H1 (cell line): ENCODE measurements around the gene SLC24A4. TPM values are rescaled to one million over a fixed set of nuclear protein-coding genes. Genes with fewer than 3 reads are reported as not detected.

Source experiments
- CTCF ChIA-PET: fragments of 300-600 bp; sonication (Branson Sonifier 250); formaldehyde crosslinking; loops from one replicate; lab custom pipeline; 2021; ENCODE audit not compliant: partially characterized antibody; lab: Charles Lee
- POLR2A ChIA-PET: fragments of 300-600 bp; sonication (Branson Sonifier 250); formaldehyde crosslinking; loops from one replicate; lab custom pipeline; 2021; ENCODE audit warnings: inconsistent platforms; ENCODE audit not compliant: partially characterized antibody; lab: Charles Lee
- DNase-seq, 2 experiments: peaks; one replicate each; pipeline versions ENCODE4 v3.0.0 to v3.0.0-alpha.2; 2010 to 2022; ENCODE audit warnings: low spot score in 2 of 2, low read depth in 1 of 2, mixed read lengths in 1 of 2
- FAIRE-seq: peaks from 2 replicates; lab custom pipeline; 2011; peaks lifted over from hg19 to GRCh38; lab: Jason Lieb, UNC
- H2AFZ ChIP-seq: 2 replicates; pipeline ENCODE4 v1.8.1; 2012; ENCODE audit warnings: low read length, inconsistent platforms
- H2AK5ac ChIP-seq: 2 replicates; pipeline ENCODE4 v1.6.1; 2013; ENCODE audit warnings: low read depth, low read length
- H2BK120ac ChIP-seq: replicated peaks from 2 replicates; pipeline ENCODE3; 2013; ENCODE audit warnings: low read depth, low read length, inconsistent platforms
- H2BK12ac ChIP-seq: 2 replicates; pipeline ENCODE4 v1.6.1; 2013; ENCODE audit warnings: low read depth, low read length
- H2BK15ac ChIP-seq: 2 replicates; pipeline ENCODE4 v1.6.1; 2013; ENCODE audit warnings: low read length
- H2BK20ac ChIP-seq: 2 replicates; pipeline ENCODE4 v1.6.1; 2013; ENCODE audit warnings: low read length
- H2BK5ac ChIP-seq: 2 replicates; pipeline ENCODE4 v1.6.1; 2013; ENCODE audit warnings: low read depth, low read length
- H3K14ac ChIP-seq: 2 replicates; pipeline ENCODE4 v1.6.1; 2013; ENCODE audit warnings: inconsistent platforms; ENCODE audit not compliant: insufficient read length
- H3K18ac ChIP-seq: 2 replicates; pipeline ENCODE4 v1.6.1; 2013; ENCODE audit warnings: low read length; ENCODE audit errors: extremely low read depth
- H3K23ac ChIP-seq: 2 replicates; pipeline ENCODE4 v1.6.1; 2013; ENCODE audit warnings: inconsistent platforms; ENCODE audit not compliant: insufficient read length
- H3K23me2 ChIP-seq: 2 replicates; pipeline ENCODE4 v1.6.1; 2013; ENCODE audit warnings: low read depth, low read length
- H3K27ac ChIP-seq: 2 replicates; pipeline ENCODE4 v1.6.1; 2011; ENCODE audit warnings: low read depth, low read length, inconsistent platforms
- H3K27me3 ChIP-seq, 4 experiments: replicated peaks in 1 of 4; 1 replicate in 1 of 4; 2 replicates in 3 of 4; pipeline versions ENCODE4 v1.6.1 to v1.8.1; 2011 to 2013; ENCODE audit warnings: low read length in 3 of 4, mild to moderate bottlenecking in 3 of 4, inconsistent platforms in 2 of 4, mixed read lengths in 2 of 4, moderate library complexity in 1 of 4; ENCODE audit not compliant: control insufficient read depth in 3 of 4, insufficient read depth in 3 of 4; ENCODE audit errors: extremely low read depth in 1 of 4
- H3K36me3 ChIP-seq, 4 experiments: 2 replicates each; pipeline versions ENCODE4 v1.6.1 to v1.8.1; 2011 to 2013; ENCODE audit warnings: mild to moderate bottlenecking in 4 of 4, low read length in 3 of 4, moderate library complexity in 2 of 4, control low read depth in 1 of 4, inconsistent platforms in 1 of 4; ENCODE audit not compliant: insufficient read depth in 4 of 4, control insufficient read depth in 2 of 4
- H3K4ac ChIP-seq: replicated peaks from 2 replicates; pipeline ENCODE3; 2013; ENCODE audit warnings: low read length, low read depth, mixed read lengths, inconsistent platforms; ENCODE audit not compliant: insufficient read length
- H3K4me1 ChIP-seq, 4 experiments: replicated peaks in 1 of 4; 1 replicate in 1 of 4; 2 replicates in 3 of 4; pipeline versions ENCODE4 v1.6.1 to v1.8.1; 2011 to 2013; ENCODE audit warnings: low read length in 3 of 4, inconsistent platforms in 2 of 4, mixed read lengths in 1 of 4; ENCODE audit not compliant: insufficient read depth in 4 of 4, control insufficient read depth in 3 of 4
- H3K4me2 ChIP-seq, 2 experiments: 2 replicates each; pipeline versions ENCODE4 v1.6.1 to v1.8.1; 2011 to 2013; ENCODE audit warnings: low read depth in 2 of 2, low read length in 2 of 2, control low read depth in 1 of 2, inconsistent platforms in 1 of 2, mild to moderate bottlenecking in 1 of 2; ENCODE audit not compliant: insufficient read depth in 1 of 2
- H3K4me3 ChIP-seq, 4 experiments: fragments of 200-600, 300-600 bp in 1 of 4; sonication (generic), shearing (Covaris generic), sonication (Bioruptor Twin) in 1 of 4; 2 replicates each; pipeline versions ENCODE4 v1.5.1 to v1.8.1; 2011 to 2016; ENCODE audit warnings: low read length in 4 of 4, low read depth in 3 of 4, control low read depth in 2 of 4, inconsistent platforms in 2 of 4, mild to moderate bottlenecking in 2 of 4, mixed read lengths in 1 of 4, moderate library complexity in 1 of 4; ENCODE audit not compliant: insufficient read depth in 2 of 4; ENCODE audit errors: extremely low read depth in 1 of 4
- H3K56ac ChIP-seq: replicated peaks from 2 replicates; pipeline ENCODE3; 2013; ENCODE audit warnings: low read depth, mild to moderate bottlenecking, mixed read lengths, low read length, inconsistent platforms; ENCODE audit not compliant: insufficient read length
- H3K79me1 ChIP-seq: 2 replicates; pipeline ENCODE4 v1.6.1; 2013; ENCODE audit warnings: low read depth, low read length, control low read depth
- H3K79me2 ChIP-seq, 2 experiments: 2 replicates each; pipeline versions ENCODE4 v1.6.1 to v1.8.1; 2012 to 2013; ENCODE audit warnings: low read length in 2 of 2, mild to moderate bottlenecking in 2 of 2, inconsistent platforms in 1 of 2; ENCODE audit not compliant: insufficient read depth in 2 of 2, control insufficient read depth in 1 of 2
- H3K9ac ChIP-seq, 4 experiments: replicated peaks in 1 of 4; 1 replicate in 1 of 4; 2 replicates in 3 of 4; pipeline versions ENCODE4 v1.6.1 to v1.8.1; 2011 to 2013; ENCODE audit warnings: low read depth in 3 of 4, low read length in 3 of 4, control low read depth in 2 of 4, mild to moderate bottlenecking in 2 of 4, moderate library complexity in 2 of 4, inconsistent platforms in 1 of 4; ENCODE audit errors: extremely low read depth in 1 of 4
- H3K9me3 ChIP-seq, 2 experiments: 2 replicates each; pipeline versions ENCODE4 v1.6.1 to v1.8.1; 2012 to 2013; ENCODE audit warnings: mild to moderate bottlenecking in 2 of 2, moderate library complexity in 2 of 2, control low read depth in 1 of 2, inconsistent platforms in 1 of 2, low read depth in 1 of 2, low read length in 1 of 2, mixed read lengths in 1 of 2; ENCODE audit not compliant: insufficient read depth in 2 of 2
- H4K20me1 ChIP-seq, 2 experiments: replicated peaks in 1 of 2; 2 replicates each; pipeline versions ENCODE3 to v1.8.1; 2011 to 2013; ENCODE audit warnings: inconsistent platforms in 2 of 2, low read length in 2 of 2, mild to moderate bottlenecking in 1 of 2; ENCODE audit not compliant: insufficient read depth in 2 of 2, control insufficient read depth in 1 of 2
- H4K5ac ChIP-seq: 2 replicates; pipeline ENCODE4 v1.6.1; 2013; ENCODE audit warnings: low read length, low read depth, mixed read lengths, inconsistent platforms; ENCODE audit not compliant: insufficient read length
- H4K8ac ChIP-seq: 2 replicates; pipeline ENCODE4 v1.8.0; 2013; ENCODE audit warnings: mild to moderate bottlenecking, moderate library complexity, low read length, inconsistent platforms; ENCODE audit not compliant: insufficient read depth; ENCODE audit errors: extremely low read depth
- H4K91ac ChIP-seq: replicated peaks from 2 replicates; pipeline ENCODE3; 2013; ENCODE audit warnings: low read length, mixed read lengths, inconsistent platforms; ENCODE audit not compliant: insufficient read length
- ASH2L ChIP-seq: fragments of 200-600, 300-600 bp; sonication (generic); IDR thresholded peaks from one replicate; pipeline ENCODE4 v1.7.1; 2017; ENCODE audit warnings: low read length
- ATF2 ChIP-seq: IDR thresholded peaks from 2 replicates; pipeline ENCODE4 v1.6.1; 2012; ENCODE audit warnings: low read length, inconsistent platforms
- EGR1 ChIP-seq: IDR thresholded peaks from 2 replicates; pipeline ENCODE4 v1.6.1; 2011; ENCODE audit warnings: low read depth, low read length, borderline replicate concordance
- EP300 ChIP-seq, 2 experiments: IDR thresholded peaks; 1 replicate in 1 of 2; 2 replicates in 1 of 2; pipeline ENCODE4 v1.6.1; 2011 to 2012; ENCODE audit warnings: low read depth in 2 of 2, low read length in 2 of 2, mild to moderate bottlenecking in 2 of 2, borderline replicate concordance in 1 of 2, inconsistent platforms in 1 of 2, moderate library complexity in 1 of 2
- KDM1A ChIP-seq: fragments of 200-600, 300-600 bp; sonication (generic); IDR thresholded peaks from 2 replicates; pipeline ENCODE4 v1.7.1; 2016; ENCODE audit warnings: mild to moderate bottlenecking, low read length, borderline replicate concordance
- NANOG ChIP-seq: IDR thresholded peaks from 2 replicates; pipeline ENCODE4 v1.6.1; 2011; ENCODE audit warnings: low read length, low read depth, mild to moderate bottlenecking, inconsistent platforms; ENCODE audit not compliant: insufficient read depth, poor library complexity, severe bottlenecking
- RAD21 ChIP-seq, 2 experiments: IDR thresholded peaks in 1 of 2; conservative IDR thresholded peaks in 1 of 2; 2 replicates each; pipeline ENCODE4 v1.6.1; 2011; ENCODE audit warnings: low read depth in 2 of 2, low read length in 2 of 2, improper control_type of control experiment in 1 of 2, inconsistent platforms in 1 of 2, mild to moderate bottlenecking in 1 of 2, moderate library complexity in 1 of 2
- RNF2 ChIP-seq: fragments of 200-900, 300-1000 bp; sonication (generic); IDR thresholded peaks from 2 replicates; pipeline ENCODE4 v1.7.1; 2016; ENCODE audit warnings: borderline replicate concordance, low read depth, mild to moderate bottlenecking, antibody characterized with exemption, low read length; ENCODE audit not compliant: poor library complexity, severe bottlenecking; ENCODE audit errors: missing control alignments
- TEAD4 ChIP-seq: IDR thresholded peaks from 2 replicates; pipeline ENCODE4 v1.6.1; 2012; ENCODE audit warnings: low read depth, low read length, inconsistent platforms, mixed read lengths
- WGBS, 2 experiments: shearing (Covaris generic) in 1 of 2; methylation state at CpG; one replicate each; pipeline versions ENCODE4 v1.1.6 to v1.1.7; 2013 to 2015; ENCODE audit warnings: low lambda C conversion rate in 2 of 2, mixed read lengths in 2 of 2, inconsistent platforms in 1 of 2, low coverage in 1 of 2, missing lambda C conversion rate in 1 of 2; ENCODE audit not compliant: insufficient replicate concordance in 2 of 2, insufficient coverage in 1 of 2, insufficient read length in 1 of 2; ENCODE audit errors: extremely low coverage in 1 of 2, missing lambda C conversion rate in 1 of 2; 5-methylcytosine and 5-hydroxymethylcytosine counted together
- polyA plus RNA-seq, 7 experiments: library from polyadenylated mRNA; depleted of rRNA in 3 of 7; stranded (reverse) in 5 of 7; unstranded in 2 of 7; fragments of >200 nt in 5 of 7; fragments of 200-250 nt in 2 of 7; gene quantifications; 1 replicate in 5 of 7; 2 replicates in 1 of 7; 4 replicates in 1 of 7; pipeline versions ENCODE4 v1.2.1 to v1.2.3, GENCODE V29; 2011 to 2013; ENCODE audit warnings: missing spikeins in 2 of 7, mixed read lengths in 2 of 7
- total RNA-seq: library from RNA; stranded (reverse); fragmentation: NEBNext Ultra II Directional; extraction: Animal tissue kit (Norgen Biotek cat#: 25700); gene quantifications from 2 replicates; pipeline ENCODE4 v1.2.1, GENCODE V29; 2021

SLC24A4 gene
- total and polyA plus RNA-seq, 2 of the 8 experiments (the other 6 are each of a cell fraction or from before 2014, with no cell fraction given), result 0.27 to 0.89 TPM

DNA sequence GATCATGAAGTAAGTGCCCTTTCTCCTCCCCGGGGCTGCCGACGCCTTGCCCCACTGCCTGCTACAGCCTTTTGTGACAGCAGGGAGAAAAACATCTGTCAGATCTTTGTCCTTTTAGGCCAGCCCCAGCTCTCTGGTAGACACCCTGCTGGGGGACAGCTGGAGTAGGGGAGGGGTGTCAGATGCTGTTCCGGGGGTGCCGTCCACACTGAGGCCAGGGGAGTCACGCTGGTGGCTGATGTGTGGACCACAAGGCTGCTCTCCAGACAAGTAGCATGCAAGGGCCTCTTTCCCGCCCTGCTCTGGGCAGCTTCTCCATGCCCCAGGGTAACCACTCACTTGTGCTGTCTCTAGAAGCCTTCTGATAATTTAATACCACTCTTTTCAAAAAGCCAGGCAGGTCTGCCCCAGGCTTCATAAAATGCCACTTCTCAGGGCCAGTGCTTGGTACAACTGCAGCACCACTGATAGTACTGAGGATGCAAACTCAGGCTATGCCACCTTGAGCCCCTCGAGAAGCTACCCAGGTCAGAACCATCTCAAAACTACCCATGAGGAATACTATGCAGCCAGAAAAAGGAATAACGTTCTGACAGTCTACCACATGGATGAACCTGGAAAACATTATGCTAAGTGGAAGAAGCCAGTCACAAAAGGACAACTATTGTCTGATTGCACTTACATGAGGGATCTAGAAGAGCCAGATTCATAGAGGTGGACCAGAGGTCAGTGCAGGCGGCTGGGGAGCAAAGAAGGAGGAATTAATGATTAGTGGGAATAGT, 124.6 kb downstream of the SLC24A4 start:
- H2AFZ ChIP-seq, result no peak overlapping the region
- no peak for DNase-seq
- no peak overlapping the region for H3K9ac ChIP-seq
- FAIRE-seq, result no peak
- H3K23me2 ChIP-seq, result peaks cover 2% of the 10 kb centered on the region; the same call in 1 of the 2 replicates
- no peak overlapping the region for H3K4me2 ChIP-seq
- H4K91ac ChIP-seq, result no peak overlapping the region
- no peak overlapping the region for H4K8ac ChIP-seq
- H3K18ac ChIP-seq, result no peak overlapping the region
- 84% methylated on average over 10 of the region's 10 CpGs; no CpG with 5 or more reads in 1 of the 2 experiments for WGBS, 2 experiments
- H3K79me1 ChIP-seq, result no peaks in the 10 kb centered on the region
- no peaks in the 10 kb centered on the region for H3K79me2 ChIP-seq
- ChIA-PET CTCF (interaction anchor here (0.9 to 2.0 kb wide), 4 partner anchors 9 to 13 kb away, joined by 3 to 8 read pairs (median 4); no protein-coding TSS in a partner anchor), POLR2A (no interaction called here)
- H2BK5ac ChIP-seq, result no peak overlapping the region
- H3K27me3 ChIP-seq, result no peaks in the 10 kb centered on the region
- no peak overlapping the region for H4K5ac ChIP-seq
- no peaks in the 10 kb centered on the region for H3K36me3 ChIP-seq
- peaks cover 0 to 4% of the 10 kb centered on the region in 2 experiments; a peak in 2 of 4 replicates for H3K9me3 ChIP-seq
- H2AK5ac ChIP-seq, result no peak overlapping the region
- H3K23ac ChIP-seq, result no peak overlapping the region
- no peak overlapping the region for H3K4me3 ChIP-seq
- no peak overlapping the region for H3K14ac ChIP-seq
- H3K27ac ChIP-seq, result no peak overlapping the region
- H3K4me1 ChIP-seq, result no peaks in the 10 kb centered on the region; a peak in 1 of 7 replicates
- no peak overlapping the region for H2BK120ac ChIP-seq
- H3K4ac ChIP-seq, result no peak overlapping the region
- H2BK15ac ChIP-seq, result no peak overlapping the region
- no peak overlapping the region for H2BK20ac ChIP-seq
- H2BK12ac ChIP-seq, result no peak overlapping the region
- TF ChIP-seq EGR1, result no peak
- TF ChIP-seq RAD21 (IDR thresholded peaks at IDR 0.05 in 1 of 2, conservative IDR thresholded peaks at IDR 0.05 in 1 of 2; ENCODE audit: low read depth in 2 of 2, low read length in 2 of 2), result no peak
- TF ChIP-seq EP300 (IDR thresholded peaks at IDR 0.05; ENCODE audit: borderline replicate concordance in 1 of 2, low read depth in 2 of 2, low read length in 2 of 2), result no peak
- no peak for TF ChIP-seq KDM1A
- no peak for TF ChIP-seq ASH2L
- TF ChIP-seq ATF2, result no peak
- TF ChIP-seq NANOG, result no peak
- no peak for TF ChIP-seq RNF2
- no peak for TF ChIP-seq TEAD4
- no peaks in the 10 kb centered on the region for H4K20me1 ChIP-seq
- no peak overlapping the region for H3K56ac ChIP-seq
